Astrocyte of the cerebellum (primary cell): Measurements from ENCODE around the gene SCAF8.
"Not testable (repeated sequence)": the region's sequence is repeated elsewhere in the genome, so short reads cannot be mapped to it uniquely, and the experiment has no call there.

Experiments
- DNase-seq: peaks from one replicate; pipeline ENCODE4 v3.0.0-alpha.2; 2011; ENCODE audit warnings: low read depth
- H3K4me3 ChIP-seq: 2 replicates; pipeline ENCODE4 v1.5.1; 2011; ENCODE audit warnings: mild to moderate bottlenecking, low read depth, low read length, moderate library complexity
- CTCF ChIP-seq: IDR thresholded peaks from 2 replicates; pipeline ENCODE4 v1.5.1; 2012; ENCODE audit warnings: low read length, low read depth, moderate library complexity, mild to moderate bottlenecking; ENCODE audit errors: missing control alignments
- in situ Hi-C: cut with HindIII; loops from 2 replicates; pipeline ENCODE4 v1.10.0; 2017; ENCODE audit warnings: low sequenced_read_pairs

SCAF8 gene

DNA sequence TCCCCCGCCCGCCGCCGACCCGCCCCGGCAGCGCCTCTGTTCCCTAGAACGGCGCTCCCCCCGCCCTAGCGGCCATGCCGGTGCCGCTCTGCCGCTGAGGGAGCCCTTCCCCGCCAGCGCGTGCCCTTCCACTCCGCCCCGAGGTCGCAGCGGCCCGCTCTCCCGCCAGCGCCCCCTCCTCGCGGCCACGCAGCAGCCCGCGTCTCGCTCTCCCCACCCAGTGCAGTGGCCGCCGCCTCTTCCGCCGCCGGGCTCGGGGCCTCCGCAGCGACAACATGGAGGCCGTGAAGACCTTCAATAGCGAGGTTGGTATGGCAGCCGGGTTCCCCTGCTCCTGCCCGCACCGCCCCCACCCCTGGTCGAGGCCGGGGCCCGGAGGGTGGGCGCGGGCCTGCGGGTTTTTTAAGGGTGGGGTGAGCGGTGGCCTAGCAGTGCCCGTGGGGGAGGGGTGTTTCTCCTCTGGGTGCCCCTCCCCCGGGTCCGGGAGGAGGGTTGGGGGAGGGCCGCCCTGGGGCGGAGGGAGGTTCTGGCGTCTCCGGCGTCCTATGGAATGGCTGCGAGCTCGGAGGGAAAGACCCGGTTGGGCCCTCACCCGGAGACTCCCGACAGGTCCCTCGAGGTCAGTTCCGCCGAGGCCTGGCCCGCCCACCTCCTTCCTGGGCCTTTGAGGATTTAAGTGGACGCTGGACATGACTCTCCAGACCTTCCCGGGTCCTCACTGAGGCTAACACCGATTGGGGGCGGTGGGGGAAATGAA is 588 bp downstream of the SCAF8 start:
- no peak for TF ChIP-seq CTCF
- in situ Hi-C loops: no loop called here
- H3K4me3 ChIP-seq: peak overlapping the region; percentile 87
- DNase-seq: peak; percentile 91

GRCh38 chr6:154736618-154737259 is 3.5 kb downstream of the SCAF8 start:
- in situ Hi-C loops: no loop called here
- no peak for TF ChIP-seq CTCF
- no peak overlapping the region for H3K4me3 ChIP-seq
- DNase-seq: no peak

DNA sequence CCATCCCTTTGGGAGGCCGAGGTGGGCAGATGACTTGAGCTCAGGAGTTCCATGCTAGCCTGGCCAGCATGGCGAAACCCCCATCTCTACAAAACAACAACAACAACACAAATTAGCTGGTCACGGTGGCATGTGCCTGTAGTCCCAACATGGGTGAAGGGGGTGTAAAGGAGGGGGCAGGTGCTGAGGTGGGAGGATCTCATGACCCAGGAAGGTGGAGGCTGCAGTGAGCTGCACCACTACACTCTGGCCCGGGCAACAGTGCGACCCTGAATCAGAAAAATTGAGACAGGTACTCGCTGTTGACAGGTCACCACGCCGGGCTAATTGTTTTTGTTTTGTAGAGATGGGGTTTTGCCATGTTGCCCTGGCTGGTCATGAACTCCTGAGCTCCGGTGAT is 4.2 kb downstream of the SCAF8 start:
- TF ChIP-seq CTCF: no peak
- in situ Hi-C loops: no loop called here
- DNase-seq: no peak
- H3K4me3 ChIP-seq: no peak overlapping the region

- no peak overlapping the region for H3K4me3 ChIP-seq
- no peak for TF ChIP-seq CTCF
- no peak for DNase-seq
- in situ Hi-C loops: no loop called here
Observed at GRCh38 chr6:154738551-154738961, 5.3 kb downstream of the SCAF8 start.

GRCh38 chr6:154740658-154741057 is 7.4 kb downstream of the SCAF8 start:
- TF ChIP-seq CTCF: no peak
- in situ Hi-C loops: no loop called here
- no peak overlapping the region for H3K4me3 ChIP-seq
- no peak for DNase-seq

GRCh38 chr6:154742891-154743290 is 9.7 kb downstream of the SCAF8 start:
- no peak overlapping the region for H3K4me3 ChIP-seq
- no peak for TF ChIP-seq CTCF
- in situ Hi-C loops: no loop called here

GRCh38 chr6:154744029-154744745 is 11.0 kb downstream of the SCAF8 start:
- in situ Hi-C loops, DNase-seq, H3K4me3 ChIP-seq: not testable (repeated sequence)

More at GRCh38 chr6:154742891-154743290, 9.7 kb downstream of the SCAF8 start:
- no peak for DNase-seq
